Sigmoid colon (tissue), 7 donors: ENCODE data around the gene CBLN3. TPM values are rescaled to one million over a fixed set of nuclear protein-coding genes. Genes with fewer than 3 reads are reported as not detected.
"Not testable (repeated sequence)": the region's sequence is repeated elsewhere in the genome, so short reads cannot be mapped to it uniquely, and the experiment has no call there.

Experiments used
- DNase-seq: peaks from one replicate; pipeline ENCODE4 v3.0.0-alpha.2; 2019
- H3K27ac ChIP-seq, 4 donors: fragments of 200-600 bp; sonication (generic); one replicate each; pipeline ENCODE4 v1.5.1; 2016 to 2019; ENCODE audit warnings: mild to moderate bottlenecking in 1 of 4
- H3K27me3 ChIP-seq, 3 donors: fragments of 200-600 bp; sonication (generic); one replicate each; pipeline ENCODE4 v1.5.1; 2019; ENCODE audit warnings: mild to moderate bottlenecking in 1 of 3
- H3K36me3 ChIP-seq, 4 donors: fragments of 200-600 bp; sonication (generic); one replicate each; pipeline ENCODE4 v1.5.1; 2016 to 2019
- H3K4me1 ChIP-seq, 4 donors: fragments of 200-600 bp; sonication (generic); one replicate each; pipeline ENCODE4 v1.5.1; 2017 to 2019
- H3K4me3 ChIP-seq, 4 donors: fragments of 200-600 bp; sonication (generic); one replicate each; pipeline ENCODE4 v1.5.1; 2017 to 2019; ENCODE audit warnings: mild to moderate bottlenecking in 2 of 4, moderate library complexity in 1 of 4
- H3K9me3 ChIP-seq, 4 donors: fragments of 200-600 bp in 3 of 4; sonication (generic) in 3 of 4; one replicate each; pipeline versions ENCODE4 v1.5.1 to v1.6.1; 2013 to 2019
- CTCF ChIP-seq, 4 experiments: fragments of 450-650 bp in 3 of 4; fragments of 200-600 bp in 1 of 4; IDR thresholded peaks; one replicate each; pipeline ENCODE4 v1.5.1; 2016 to 2019; ENCODE audit warnings: antibody characterized with exemption in 4 of 4, mild to moderate bottlenecking in 3 of 4, moderate library complexity in 2 of 4
- EP300 ChIP-seq, 4 donors: sonication (generic); formaldehyde crosslinking; IDR thresholded peaks; one replicate each; pipeline ENCODE4 v1.6.1; 2017; ENCODE audit warnings: antibody characterized with exemption in 4 of 4
- POLR2A ChIP-seq, 2 donors: fragments of 450-650 bp; IDR thresholded peaks; one replicate each; pipeline ENCODE4 v1.6.1; 2016; ENCODE audit warnings: antibody characterized with exemption in 2 of 2, mild to moderate bottlenecking in 2 of 2, moderate library complexity in 2 of 2
- POLR2AphosphoS5 ChIP-seq, 4 donors: sonication (generic); formaldehyde crosslinking; IDR thresholded peaks; one replicate each; pipeline ENCODE4 v1.6.1; 2017; ENCODE audit warnings: antibody characterized with exemption in 4 of 4
- WGBS, 2 donors: extraction: QIAGEN DNeasy Blood & Tissue Kit; methylation state at CpG; one replicate each; pipeline ENCODE4 v1.1.7; 2013; 5-methylcytosine and 5-hydroxymethylcytosine counted together
- intact Hi-C: fragments of 100-400 bp; cut with DNase I; formaldehyde crosslinking; loops from one replicate; pipeline ENCODE4 v1.15.1; 2023
- polyA plus RNA-seq, 3 donors: library from polyadenylated mRNA; stranded (reverse); fragments of 200-250 nt; gene quantifications; one replicate each; pipeline ENCODE4 v1.2.3, GENCODE V29; 2013
- total RNA-seq, 4 donors: library from RNA; depleted of rRNA; stranded (reverse); fragments of >200 nt; gene quantifications; one replicate each; pipeline ENCODE4 v1.1.0, GENCODE V29; 2016
- donor health status: healthy with polysubstance abuse.
- donor health status: Bipolar disorder and iron deficiency.
- donor health status: healthy.

Gene CBLN3
- total and polyA plus RNA-seq, 7 donors, result 0.46 to 8.9 (median 2.0) TPM

- H3K36me3 ChIP-seq, result no peaks in the 10 kb centered on the region
- H3K4me3 ChIP-seq, result no peak overlapping the region
- DNase-seq, result no peak
- intact Hi-C loops, result no loop called here
- no peaks in the 10 kb centered on the region for H3K27me3 ChIP-seq
- TF ChIP-seq POLR2AphosphoS5 (IDR thresholded peaks at IDR 0.05), result no peak
- no peak for TF ChIP-seq POLR2A (IDR thresholded peaks at IDR 0.05)
- TF ChIP-seq EP300 (IDR thresholded peaks at IDR 0.05), result no peak
- TF ChIP-seq CTCF (IDR thresholded peaks at IDR 0.05), result no peak
- 16 to 59% methylated on average over 8 of the region's 8 CpGs for WGBS, 2 donors
- no peak overlapping the region for H3K27ac ChIP-seq
- H3K9me3 ChIP-seq, result no peaks in the 10 kb centered on the region
- H3K4me1 ChIP-seq, result no peaks in the 10 kb centered on the region
Observed at GRCh38 chr14:24392325-24393091, 37.0 kb downstream of the CBLN3 start.

GRCh38 chr14:24390701-24391468 is 38.6 kb downstream of the CBLN3 start:
- intact Hi-C loops, result no loop called here
- 45 to 54% methylated on average over 6 of the region's 6 CpGs for WGBS, 2 donors
- H3K4me1 ChIP-seq, result no peaks in the 10 kb centered on the region
- no peaks in the 10 kb centered on the region for H3K9me3 ChIP-seq
- no peak for TF ChIP-seq POLR2A (IDR thresholded peaks at IDR 0.05)
- TF ChIP-seq EP300 (IDR thresholded peaks at IDR 0.05), result no peak
- TF ChIP-seq POLR2AphosphoS5 (IDR thresholded peaks at IDR 0.05), result no peak
- no peak for TF ChIP-seq CTCF (IDR thresholded peaks at IDR 0.05)
- no peak overlapping the region for H3K4me3 ChIP-seq
- H3K27me3 ChIP-seq, result no peaks in the 10 kb centered on the region
- H3K36me3 ChIP-seq, result no peaks in the 10 kb centered on the region
- no peak for DNase-seq
- H3K27ac ChIP-seq, result no peak overlapping the region

- no peak for DNase-seq
- no peaks in the 10 kb centered on the region for H3K9me3 ChIP-seq
- no peak for TF ChIP-seq CTCF (IDR thresholded peaks at IDR 0.05)
- no peak for TF ChIP-seq EP300 (IDR thresholded peaks at IDR 0.05)
- TF ChIP-seq POLR2AphosphoS5 (IDR thresholded peaks at IDR 0.05), result no peak
- TF ChIP-seq POLR2A (IDR thresholded peaks at IDR 0.05), result no peak
- no peaks in the 10 kb centered on the region for H3K36me3 ChIP-seq
- H3K27me3 ChIP-seq, result no peaks in the 10 kb centered on the region
- intact Hi-C loops, result no loop called here
- H3K4me3 ChIP-seq, result no peak overlapping the region
- WGBS, 2 donors, result 75% methylated on average over 11 of the region's 11 CpGs
- H3K4me1 ChIP-seq, result no peaks in the 10 kb centered on the region
- no peak overlapping the region for H3K27ac ChIP-seq
Observed at GRCh38 chr14:24389226-24389848, 40.1 kb downstream of the CBLN3 start.

GRCh38 chr14:24388474-24389179 is 40.8 kb downstream of the CBLN3 start:
- no peaks in the 10 kb centered on the region for H3K36me3 ChIP-seq
- DNase-seq, result no peak
- H3K27ac ChIP-seq, result no peak overlapping the region

GRCh38 chr14:24387579-24387978 is 41.9 kb downstream of the CBLN3 start:
- WGBS, 2 donors, result 91 to 92% methylated on average over 5 of the region's 5 CpGs
- intact Hi-C loops, result not testable (repeated sequence)

More at GRCh38 chr14:24388474-24389179, 40.8 kb downstream of the CBLN3 start:
- H3K9me3 ChIP-seq, result no peaks in the 10 kb centered on the region
- H3K4me3 ChIP-seq, result no peak overlapping the region
- H3K4me1 ChIP-seq, result no peaks in the 10 kb centered on the region
- no peaks in the 10 kb centered on the region for H3K27me3 ChIP-seq
- TF ChIP-seq CTCF (IDR thresholded peaks at IDR 0.05) (no peak), POLR2A (IDR thresholded peaks at IDR 0.05) (no peak), POLR2AphosphoS5 (IDR thresholded peaks at IDR 0.05) (no peak), EP300 (IDR thresholded peaks at IDR 0.05) (no peak)
- intact Hi-C loops, result no loop called here
- 48 to 80% methylated on average over 2 of the region's 2 CpGs for WGBS, 2 donors

More at GRCh38 chr14:24387579-24387978, 41.9 kb downstream of the CBLN3 start:
- not testable (repeated sequence) for H3K36me3 ChIP-seq, DNase-seq, H3K4me1 ChIP-seq, H3K9me3 ChIP-seq, H3K27me3 ChIP-seq, H3K27ac ChIP-seq, H3K4me3 ChIP-seq
